Measurements from ENCODE around the gene ZNF506. TPM values are rescaled to one million over a fixed set of nuclear protein-coding genes. Genes with fewer than 3 reads are reported as not detected.
"Not testable (repeated sequence)": the region's sequence is repeated elsewhere in the genome, so short reads cannot be mapped to it uniquely, and the experiment has no call there.

ZNF506 gene
- total RNA-seq, 4 donors from 2014 or later, result 18.5 to 24.1 (median 20.6) TPM

DNA sequence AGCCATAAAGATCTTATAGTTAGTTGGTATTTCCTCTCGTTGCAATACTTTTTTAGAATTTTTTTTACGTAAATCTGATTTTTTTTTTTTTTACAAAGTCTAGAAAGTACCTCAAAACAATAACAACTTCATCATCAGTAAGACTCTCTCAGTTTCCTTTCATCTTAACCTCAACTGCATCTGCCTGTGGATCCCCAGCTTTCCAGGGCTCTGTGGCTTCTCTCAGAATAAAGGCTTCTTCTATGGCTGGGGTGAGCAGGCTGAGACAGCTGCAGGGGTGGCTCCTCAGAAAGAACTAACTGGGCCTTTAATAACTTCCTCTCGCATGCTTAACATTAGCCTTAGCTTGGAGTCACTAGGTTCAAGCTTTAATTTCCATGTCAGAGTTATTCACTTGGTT is 4.2 kb downstream of the ZNF506 start:
- H3K4me1 ChIP-seq, result peaks cover 15 to 56% (median 40%) of the 10 kb centered on the region in 4 donors
- H3K27me3 ChIP-seq, result no peaks in the 10 kb centered on the region
- no peaks in the 10 kb centered on the region for H3K9me3 ChIP-seq
- TF ChIP-seq POLR2A (IDR thresholded peaks at IDR 0.05; ENCODE audit: low read depth) (no peak), POLR2AphosphoS5 (IDR thresholded peaks at IDR 0.05) (no peak), EP300 (IDR thresholded peaks at IDR 0.05) (no peak)
- TF ChIP-seq, protein P1, sequence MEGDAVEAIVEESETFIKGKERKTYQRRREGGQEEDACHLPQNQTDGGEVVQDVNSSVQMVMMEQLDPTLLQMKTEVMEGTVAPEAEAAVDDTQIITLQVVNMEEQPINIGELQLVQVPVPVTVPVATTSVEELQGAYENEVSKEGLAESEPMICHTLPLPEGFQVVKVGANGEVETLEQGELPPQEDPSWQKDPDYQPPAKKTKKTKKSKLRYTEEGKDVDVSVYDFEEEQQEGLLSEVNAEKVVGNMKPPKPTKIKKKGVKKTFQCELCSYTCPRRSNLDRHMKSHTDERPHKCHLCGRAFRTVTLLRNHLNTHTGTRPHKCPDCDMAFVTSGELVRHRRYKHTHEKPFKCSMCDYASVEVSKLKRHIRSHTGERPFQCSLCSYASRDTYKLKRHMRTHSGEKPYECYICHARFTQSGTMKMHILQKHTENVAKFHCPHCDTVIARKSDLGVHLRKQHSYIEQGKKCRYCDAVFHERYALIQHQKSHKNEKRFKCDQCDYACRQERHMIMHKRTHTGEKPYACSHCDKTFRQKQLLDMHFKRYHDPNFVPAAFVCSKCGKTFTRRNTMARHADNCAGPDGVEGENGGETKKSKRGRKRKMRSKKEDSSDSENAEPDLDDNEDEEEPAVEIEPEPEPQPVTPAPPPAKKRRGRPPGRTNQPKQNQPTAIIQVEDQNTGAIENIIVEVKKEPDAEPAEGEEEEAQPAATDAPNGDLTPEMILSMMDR (IDR thresholded peaks at IDR 0.05), result no peak
- DNase-seq (ENCODE audit: extremely low spot score), result no peak
- intact Hi-C loops (cut with DNase I), result no loop called here
- no peak overlapping the region for H3K27ac ChIP-seq (replicated peaks in 1 of 4)
- peaks cover 0 to 38% (median 9%) of the 10 kb centered on the region in 4 donors for H3K36me3 ChIP-seq
- no peak overlapping the region for H3K4me3 ChIP-seq
- WGBS, result 82% methylated on average over 3 of the region's 3 CpGs

- Histone ChIP-seq H3K9me3 (no peaks in the 10 kb centered on the region), H3K36me3 (peaks cover 0 to 38% (median 9%) of the 10 kb centered on the region in 4 donors), H3K27me3 (no peaks in the 10 kb centered on the region), H3K4me1 (peaks cover 15 to 55% (median 44%) of the 10 kb centered on the region in 4 donors), H3K27ac (replicated peaks in 1 of 4) (no peak overlapping the region), H3K4me3 (no peak overlapping the region)
- WGBS, result 87% methylated on average over 9 of the region's 9 CpGs
- DNase-seq (ENCODE audit: extremely low spot score), result no peak
- intact Hi-C loops (cut with DNase I), result no loop called here
- TF ChIP-seq, protein P1 (IDR thresholded peaks at IDR 0.05), result no peak
- no peak for TF ChIP-seq POLR2A (IDR thresholded peaks at IDR 0.05; ENCODE audit: low read depth)
- TF ChIP-seq EP300 (IDR thresholded peaks at IDR 0.05), result no peak
- no peak for TF ChIP-seq POLR2AphosphoS5 (IDR thresholded peaks at IDR 0.05)
These were observed 4.9 kb downstream of the ZNF506 start for GRCh38 chr19:19816679-19817078.

DNA sequence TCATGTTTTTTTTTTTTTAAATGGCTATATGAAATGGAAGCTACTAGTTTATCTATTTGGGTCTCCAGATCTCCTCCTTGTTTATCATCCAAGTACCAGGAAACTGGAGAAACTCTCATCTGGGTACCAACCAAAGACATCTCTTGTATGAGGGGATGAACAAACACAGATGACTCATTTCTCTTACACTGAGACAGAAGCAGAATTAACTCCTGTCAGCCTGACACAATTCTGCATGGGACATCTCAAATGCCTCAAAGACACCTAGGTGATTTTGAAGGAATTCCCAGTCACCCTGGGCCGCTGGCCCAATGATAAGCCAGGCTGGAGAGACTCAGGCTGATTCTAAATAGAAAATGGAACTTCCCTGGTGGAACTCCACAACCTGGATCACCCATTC is 9.6 kb downstream of the ZNF506 start:
- Histone ChIP-seq H3K36me3 (peaks cover 0 to 34% (median 5%) of the 10 kb centered on the region in 4 donors), H3K4me1 (peaks cover 0 to 24% (median 22%) of the 10 kb centered on the region in 4 donors)
- H3K4me3 ChIP-seq; H3K9me3 ChIP-seq; H3K27me3 ChIP-seq; DNase-seq (ENCODE audit: extremely low spot score); intact Hi-C loops (cut with DNase I); H3K27ac ChIP-seq (replicated peaks in 1 of 4): not testable (repeated sequence)
- 91% methylated on average over 1 of the region's 1 CpG for WGBS

DNA sequence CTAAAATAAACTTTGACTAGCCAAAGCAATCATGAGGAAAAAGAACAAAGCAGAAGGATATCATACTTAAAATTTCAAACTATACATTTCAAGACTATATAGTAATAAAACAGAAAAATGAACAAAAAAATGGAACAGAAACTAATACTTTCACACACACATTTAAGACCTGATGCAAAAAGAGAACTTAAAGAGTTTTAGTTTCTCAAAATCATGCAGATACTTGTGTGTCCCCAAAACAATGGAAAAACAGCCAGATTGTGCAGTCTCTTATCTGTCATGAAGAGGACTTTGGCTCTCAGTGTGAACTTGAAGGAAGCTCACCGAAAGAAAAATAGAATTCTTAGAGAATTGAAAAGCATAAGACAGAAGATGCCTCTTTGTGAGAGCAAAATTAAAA is 16.1 kb downstream of the ZNF506 start:
- no peak for DNase-seq (ENCODE audit: extremely low spot score)
- Histone ChIP-seq H3K4me1 (peaks cover 0 to 7% (median 6%) of the 10 kb centered on the region in 4 donors), H3K4me3 (no peak overlapping the region), H3K27me3 (no peaks in the 10 kb centered on the region), H3K9me3 (no peaks in the 10 kb centered on the region), H3K36me3 (peaks cover 3 to 55% (median 25%) of the 10 kb centered on the region in 4 donors), H3K27ac (replicated peaks in 1 of 4) (no peak overlapping the region)
- intact Hi-C loops (cut with DNase I), result no loop called here
- TF ChIP-seq, protein P1 (IDR thresholded peaks at IDR 0.05), result no peak
- TF ChIP-seq POLR2AphosphoS5 (IDR thresholded peaks at IDR 0.05) (no peak), POLR2A (IDR thresholded peaks at IDR 0.05; ENCODE audit: low read depth) (no peak), EP300 (IDR thresholded peaks at IDR 0.05) (no peak)
- 100% methylated on average over 1 of the region's 1 CpG for WGBS

- TF ChIP-seq POLR2AphosphoS5 (IDR thresholded peaks at IDR 0.05) (no peak), EP300 (IDR thresholded peaks at IDR 0.05) (no peak), POLR2A (IDR thresholded peaks at IDR 0.05; ENCODE audit: low read depth) (no peak)
- TF ChIP-seq, protein P1 (IDR thresholded peaks at IDR 0.05), result no peak
- H3K36me3 ChIP-seq, result peaks cover 23 to 66% (median 46%) of the 10 kb centered on the region in 4 donors
- H3K9me3 ChIP-seq, result no peaks in the 10 kb centered on the region
- H3K4me1 ChIP-seq, result no peaks in the 10 kb centered on the region
- 100% methylated on average over 1 of the region's 1 CpG for WGBS
- intact Hi-C loops (cut with DNase I), result no loop called here
- H3K27me3 ChIP-seq, result no peaks in the 10 kb centered on the region
- no peak overlapping the region for H3K27ac ChIP-seq (replicated peaks in 1 of 4)
- DNase-seq (ENCODE audit: extremely low spot score), result no peak
- no peak overlapping the region for H3K4me3 ChIP-seq
These were observed 33.5 kb downstream of the ZNF506 start for GRCh38 chr19:19788015-19788414.

DNA sequence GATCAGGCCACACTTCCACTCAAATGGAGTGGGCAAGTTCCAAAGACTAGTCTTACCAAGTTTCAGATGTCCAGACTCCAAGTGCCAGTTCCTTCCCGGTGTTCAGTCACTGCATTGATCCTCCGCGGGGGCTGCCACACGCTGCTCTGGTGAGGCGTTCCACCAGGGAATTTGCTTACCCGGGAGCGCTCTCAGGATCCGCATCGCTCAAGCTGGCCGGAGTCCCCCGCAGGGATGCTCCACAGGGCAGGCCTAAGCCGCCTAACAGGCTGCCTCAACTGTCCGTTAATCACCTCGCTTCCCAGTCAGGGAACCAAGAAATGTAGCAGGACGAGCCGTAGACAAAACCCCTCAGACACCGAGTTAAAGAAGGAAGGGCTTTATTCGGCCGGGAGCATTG is 36.1 kb downstream of the ZNF506 start:
- intact Hi-C loops (cut with DNase I); H3K4me3 ChIP-seq: not testable (repeated sequence)

More for the DNA sequence above, 36.1 kb downstream of the ZNF506 start:
- H3K27ac ChIP-seq (replicated peaks in 1 of 4); H3K27me3 ChIP-seq; H3K4me1 ChIP-seq; DNase-seq (ENCODE audit: extremely low spot score); H3K9me3 ChIP-seq: not testable (repeated sequence)
- WGBS, result over 99% methylated on average over 18 of the region's 19 CpGs
- peaks cover 7 to 46% (median 30%) of the 10 kb centered on the region in 4 donors for H3K36me3 ChIP-seq
